ENCODE measurements around the gene CPEB3. TPM values are rescaled to one million over a fixed set of nuclear protein-coding genes. Genes with fewer than 3 reads are reported as not detected.

CPEB3 gene
- total and polyA plus RNA-seq, 9 of the 15 experiments (the other 6 are each of a cell fraction or from before 2014, with no cell fraction given) = 0.15 to 1.2 (median 0.51) TPM

- DNase-seq (ENCODE audit: extremely low read depth in 1 of 4, low spot score in 3 of 4) = no peak
- WGBS (ENCODE audit: insufficient coverage, low coverage, missing lambda C conversion rate) = 0% methylated on average over 1 of the region's 10 CpGs
- H3K79me2 ChIP-seq (ENCODE audit: control insufficient read depth, insufficient read depth, low read length) = peaks cover 61% of the 10 kb centered on the region
These were observed 663 bp upstream of the CPEB3 start for GRCh38 chr10:92291616-92291865.

More at GRCh38 chr10:92291616-92291865, 663 bp upstream of the CPEB3 start:
- H2AFZ ChIP-seq (ENCODE audit: low read depth, low read length) = peak overlapping the region; percentile 97
- FAIRE-seq (no peak), ATAC-seq (peak; percentile 2)
- no TSS peak for BruUV-seq (replicated peaks)
- in situ Hi-C loops (cut with MboI) = loop anchor here (25.0 kb wide), 1 partner anchor 204 kb away; no protein-coding TSS in a partner anchor
- no peaks in the 10 kb centered on the region for H3K27me3 ChIP-seq (ENCODE audit: control insufficient read depth in 2 of 2, insufficient read depth in 2 of 2, low read length in 2 of 2)
- peak overlapping the region; percentile 89 for H3K27ac ChIP-seq (ENCODE audit: extremely low read depth, low read depth, low read length)
- ChIA-PET POLR2A (interaction anchor here (1.0 to 2.1 kb wide), 4 partner anchors 9 to 203 kb away, joined by 3 to 9 read pairs (median 4); no protein-coding TSS in a partner anchor), CTCF (ENCODE audit: low intra/inter-chr PET ratio) (interaction anchor here (0.6 to 3.7 kb wide), 2 partner anchors 200 to 204 kb away, joined by 3 to 27 read pairs; no protein-coding TSS in a partner anchor)
- peaks cover 10% of the 10 kb centered on the region; the same call in 1 of the 2 replicates for H4K20me1 ChIP-seq (replicated peaks; ENCODE audit: control insufficient read depth, insufficient read depth, low read length)
- H3K9me1 ChIP-seq (ENCODE audit: control insufficient read depth, insufficient read depth, low read length) = no peaks in the 10 kb centered on the region
- H3K9ac ChIP-seq (ENCODE audit: insufficient read depth in 1 of 2, low read depth in 2 of 2, low read length in 2 of 2) = peak overlapping the region; percentile 90 to 97
- H3K4me2 ChIP-seq (ENCODE audit: insufficient read depth, low read length) = peak overlapping the region; percentile 93
- peaks cover 24% of the 10 kb centered on the region; the same call in 2 of the 3 replicates for H3K36me3 ChIP-seq (ENCODE audit: control insufficient read depth, insufficient read depth, low read length)
- H3K9me3 ChIP-seq (replicated peaks; ENCODE audit: control insufficient read depth, insufficient read depth, low read depth, low read length) = no peaks in the 10 kb centered on the region
- H3K4me3 ChIP-seq = peak overlapping the region; percentile 97
- TF ChIP-seq ZNF830 (CRISPR knock-in tag; IDR thresholded peaks at IDR 0.05) = no peak
- no peak for TF ChIP-seq ETV6 (IDR thresholded peaks at IDR 0.05; ENCODE audit: borderline replicate concordance in 1 of 2, low read depth in 2 of 2, low read length in 1 of 2)
- 0 out of 2 replicates have a peak, but pooled peaks have one; percentile 31 for TF ChIP-seq ETV6 (CRISPR knock-in tag; IDR thresholded peaks at IDR 0.05; ENCODE audit: borderline replicate concordance)
- TF ChIP-seq RBM14 (IDR thresholded peaks at IDR 0.05; ENCODE audit: borderline replicate concordance, insufficient read depth, low read depth, low read length) = 0 out of 2 replicates have a peak, but pooled peaks have one; percentile 11
- no peak for TF ChIP-seq SMARCC2 (IDR thresholded peaks at IDR 0.05; ENCODE audit: low read depth)
- no peak for TF ChIP-seq DLX4 (CRISPR knock-in tag; IDR thresholded peaks at IDR 0.05)
- TF ChIP-seq FOXK1 (CRISPR knock-in tag; IDR thresholded peaks at IDR 0.05; ENCODE audit: borderline replicate concordance) = 0 out of 2 replicates have a peak, but pooled peaks have one; percentile 30
- peaks cover 5 to 9% of the 10 kb centered on the region in 2 experiments; a peak in 4 of 5 replicates for H3K4me1 ChIP-seq (replicated peaks in 1 of 2; ENCODE audit: control insufficient read depth in 2 of 2, insufficient read depth in 2 of 2, low read length in 2 of 2)
- intact Hi-C loops (cut with micrococcal nuclease) = loop anchor here (2.0 to 5.0 kb wide), 3 partner anchors 49 to 141 kb away; no protein-coding TSS in a partner anchor

All from K562 (cell line).